22Rv1 (cell line): ENCODE results near the gene KAT14.

Experiments
- ZFX ChIP-seq: fragments of 450-650 bp; IDR thresholded peaks from 2 replicates; pipeline ENCODE4 v1.6.1; 2017; ENCODE audit warnings: antibody characterized with exemption, borderline replicate concordance
- TF ChIP-seq, protein P1 (sequence below): fragments of 450-650 bp; IDR thresholded peaks from 2 replicates; pipeline ENCODE4 v1.5.1; 2017; ENCODE audit warnings: mild to moderate bottlenecking

- TF ChIP-seq, protein P1, sequence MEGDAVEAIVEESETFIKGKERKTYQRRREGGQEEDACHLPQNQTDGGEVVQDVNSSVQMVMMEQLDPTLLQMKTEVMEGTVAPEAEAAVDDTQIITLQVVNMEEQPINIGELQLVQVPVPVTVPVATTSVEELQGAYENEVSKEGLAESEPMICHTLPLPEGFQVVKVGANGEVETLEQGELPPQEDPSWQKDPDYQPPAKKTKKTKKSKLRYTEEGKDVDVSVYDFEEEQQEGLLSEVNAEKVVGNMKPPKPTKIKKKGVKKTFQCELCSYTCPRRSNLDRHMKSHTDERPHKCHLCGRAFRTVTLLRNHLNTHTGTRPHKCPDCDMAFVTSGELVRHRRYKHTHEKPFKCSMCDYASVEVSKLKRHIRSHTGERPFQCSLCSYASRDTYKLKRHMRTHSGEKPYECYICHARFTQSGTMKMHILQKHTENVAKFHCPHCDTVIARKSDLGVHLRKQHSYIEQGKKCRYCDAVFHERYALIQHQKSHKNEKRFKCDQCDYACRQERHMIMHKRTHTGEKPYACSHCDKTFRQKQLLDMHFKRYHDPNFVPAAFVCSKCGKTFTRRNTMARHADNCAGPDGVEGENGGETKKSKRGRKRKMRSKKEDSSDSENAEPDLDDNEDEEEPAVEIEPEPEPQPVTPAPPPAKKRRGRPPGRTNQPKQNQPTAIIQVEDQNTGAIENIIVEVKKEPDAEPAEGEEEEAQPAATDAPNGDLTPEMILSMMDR: no peak
- TF ChIP-seq ZFX: no peak
These were observed 5.0 kb upstream of the KAT14 start for GRCh38 chr20:18132663-18133062.
